GM18867 (cell line): ENCODE results near the gene DNAH11.
"Not testable (repeated sequence)": the region's sequence is repeated elsewhere in the genome, so short reads cannot be mapped to it uniquely, and the experiment has no call there.

Experiments used
- ATAC-seq: cut with Tn5 transposase; IDR thresholded peaks from one replicate; pipeline ENCODE4 v1.9.1; 2021; ENCODE audit warnings: mild to moderate bottlenecking, moderate library complexity; ENCODE audit not compliant: unreplicated experiment

Gene DNAH11

GRCh38 chr7:21704359-21704758, 161.5 kb downstream of the DNAH11 start:
- no peak for ATAC-seq

DNA sequence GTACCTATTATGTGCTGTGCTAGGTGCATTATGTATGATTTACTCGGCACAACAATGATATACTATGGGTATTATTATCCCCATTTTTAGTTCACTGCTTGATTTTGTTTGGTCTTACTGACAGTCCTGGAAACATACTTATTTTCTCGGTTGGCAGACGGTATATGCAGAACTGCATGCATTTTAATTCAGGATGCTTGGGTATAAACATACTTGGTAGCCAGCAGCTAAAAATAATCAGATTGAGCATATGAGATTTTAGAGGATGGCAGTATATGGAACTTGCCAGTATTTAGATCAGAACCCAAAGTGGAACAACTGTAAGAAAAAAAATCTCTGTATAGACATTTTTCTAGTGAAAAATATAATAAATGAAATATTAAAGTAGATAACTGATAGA, 163.3 kb downstream of the DNAH11 start:
- no peak for ATAC-seq

DNA sequence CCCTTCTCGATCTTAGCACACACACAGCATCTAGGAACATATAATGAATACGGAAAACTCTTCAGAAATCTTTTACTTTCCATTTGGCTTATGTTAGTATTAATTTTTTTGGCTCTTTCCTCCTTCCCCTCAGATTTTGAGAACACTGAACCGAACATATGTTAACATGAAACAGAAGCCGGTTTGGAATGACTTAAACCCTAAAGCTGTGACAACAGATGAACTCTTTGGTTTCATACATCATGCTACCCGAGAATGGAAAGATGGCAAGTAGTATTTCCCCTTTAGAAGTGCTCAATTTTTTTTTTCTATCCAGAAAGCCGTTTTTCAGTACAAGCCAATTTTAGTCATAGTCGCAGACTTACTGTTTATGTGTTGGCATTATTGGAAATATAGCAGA, 164.7 kb downstream of the DNAH11 start:
- ATAC-seq, result no peak

DNA sequence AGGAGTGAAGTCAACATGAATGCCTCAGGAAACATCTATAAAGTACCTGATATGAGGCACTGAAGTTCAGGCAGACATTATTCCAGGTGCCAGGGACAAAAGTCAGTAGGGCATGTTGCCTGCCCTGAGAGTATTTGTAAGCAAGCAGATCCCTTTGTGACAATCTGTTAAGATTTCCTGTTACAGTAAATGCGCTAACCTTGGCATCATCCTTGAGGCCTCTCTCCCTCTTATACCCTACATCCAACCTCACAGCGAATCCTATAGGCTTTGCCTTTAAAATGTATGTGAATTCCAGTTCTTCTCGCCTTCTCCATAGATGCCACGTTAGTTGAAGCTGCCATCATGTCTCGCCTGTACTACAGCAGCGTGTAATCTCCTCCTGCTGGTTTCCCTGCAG, 165.3 kb downstream of the DNAH11 start:
- no peak for ATAC-seq

DNA sequence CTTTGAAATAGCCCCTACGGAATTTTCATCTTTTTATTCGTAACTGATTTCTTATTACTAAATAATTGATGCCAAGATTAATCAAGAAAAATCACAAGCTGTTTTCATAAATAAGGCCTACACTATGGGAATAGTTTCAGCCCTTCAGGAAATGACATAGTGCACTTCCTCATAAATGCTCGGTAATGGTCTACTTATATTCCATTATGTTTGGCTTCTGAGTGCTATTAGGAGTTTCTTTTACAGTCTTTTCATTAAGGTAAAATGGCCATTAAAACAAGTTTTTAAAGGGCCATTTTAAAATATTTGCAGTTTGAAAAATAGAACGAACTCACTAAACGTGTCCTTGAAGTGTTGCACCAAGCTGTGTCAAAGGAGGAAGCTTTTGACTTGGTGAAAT, 174.5 kb downstream of the DNAH11 start:
- ATAC-seq, result no peak

GRCh38 chr7:21718391-21718790, 175.6 kb downstream of the DNAH11 start:
- ATAC-seq, result no peak

DNA sequence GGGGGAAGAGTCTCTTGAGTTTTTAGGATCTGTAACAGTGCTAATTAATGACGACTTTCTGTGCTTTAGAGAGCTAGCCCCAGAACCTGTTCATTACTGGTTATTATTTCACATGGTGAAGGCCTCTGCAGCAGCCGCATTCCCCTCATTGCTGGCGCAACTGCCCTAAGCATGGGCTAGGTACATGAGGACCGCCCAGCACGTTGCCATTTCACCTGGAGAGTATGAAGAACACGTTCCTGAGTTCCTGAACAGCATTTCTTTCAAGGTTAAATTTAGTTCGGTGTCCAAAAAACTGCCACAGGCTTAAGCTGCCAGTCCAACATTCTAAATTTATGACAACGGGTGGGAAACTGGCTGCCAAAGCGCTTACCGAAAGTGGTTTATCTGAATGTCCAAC, 177.0 kb downstream of the DNAH11 start:
- no peak for ATAC-seq

GRCh38 chr7:21722371-21722770, 179.5 kb downstream of the DNAH11 start:
- ATAC-seq, result no peak

GRCh38 chr7:21724562-21724961, 181.7 kb downstream of the DNAH11 start:
- ATAC-seq, result no peak

DNA sequence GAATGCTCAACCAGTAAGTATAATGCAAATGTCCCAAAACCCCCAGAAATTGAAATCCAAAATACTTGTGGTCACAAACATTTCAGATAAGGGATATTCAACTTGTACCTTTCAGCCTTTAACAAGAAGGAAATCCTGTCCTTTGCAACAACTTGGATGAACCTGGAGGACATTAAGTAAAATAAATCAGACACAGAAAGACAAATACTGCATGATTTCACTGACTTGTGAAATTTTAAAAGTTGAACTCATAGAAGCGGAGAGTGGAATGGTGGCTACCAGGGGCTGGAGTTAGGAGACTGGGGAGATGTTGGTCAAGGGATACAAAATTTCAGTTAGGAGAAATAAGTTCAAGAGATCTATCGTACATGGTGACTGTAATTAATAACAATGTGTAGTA, 187.6 kb downstream of the DNAH11 start:
- ATAC-seq, result no peak

DNA sequence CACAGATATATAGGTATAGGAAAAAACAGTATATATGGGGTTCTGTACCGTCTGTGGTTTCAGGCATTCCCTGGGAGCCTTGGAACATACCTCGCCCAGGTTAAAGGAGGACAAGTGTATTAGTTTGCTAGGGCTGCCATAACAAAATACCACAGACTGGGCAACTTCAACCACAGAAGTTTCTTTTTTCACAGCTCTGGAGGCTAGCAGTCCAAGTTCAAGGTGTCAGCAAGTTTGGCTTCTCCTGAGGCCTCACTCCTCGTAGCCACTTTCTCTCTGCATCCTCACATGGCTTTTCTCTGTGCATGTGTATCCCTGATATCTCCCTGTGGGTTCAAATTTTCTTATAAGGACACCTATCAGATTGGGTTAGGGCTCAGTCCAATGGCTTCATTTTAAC, 189.1 kb downstream of the DNAH11 start:
- ATAC-seq, result no peak

DNA sequence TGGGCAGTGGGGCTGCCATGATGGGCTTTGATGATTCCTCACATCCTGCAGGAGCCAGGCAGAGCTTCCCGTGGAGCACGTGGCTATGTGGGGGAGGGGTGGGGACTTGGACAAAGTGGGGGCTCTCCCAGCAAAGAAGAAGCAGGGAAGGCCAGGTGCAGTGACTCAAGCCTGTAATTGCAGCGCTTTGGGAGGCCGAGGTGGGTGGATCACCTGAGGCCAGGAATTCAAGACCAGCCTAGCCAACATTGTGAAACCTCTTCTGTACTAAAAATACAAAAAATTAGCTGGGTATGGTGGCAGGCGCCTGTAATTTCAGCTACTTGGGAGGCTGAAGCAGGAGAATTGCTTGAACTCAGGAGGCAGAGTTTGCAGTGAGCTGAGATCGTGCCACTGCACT, 190.1 kb downstream of the DNAH11 start:
- ATAC-seq, result not testable (repeated sequence)

GRCh38 chr7:21733837-21734236, 191.0 kb downstream of the DNAH11 start:
- ATAC-seq, result no peak

DNA sequence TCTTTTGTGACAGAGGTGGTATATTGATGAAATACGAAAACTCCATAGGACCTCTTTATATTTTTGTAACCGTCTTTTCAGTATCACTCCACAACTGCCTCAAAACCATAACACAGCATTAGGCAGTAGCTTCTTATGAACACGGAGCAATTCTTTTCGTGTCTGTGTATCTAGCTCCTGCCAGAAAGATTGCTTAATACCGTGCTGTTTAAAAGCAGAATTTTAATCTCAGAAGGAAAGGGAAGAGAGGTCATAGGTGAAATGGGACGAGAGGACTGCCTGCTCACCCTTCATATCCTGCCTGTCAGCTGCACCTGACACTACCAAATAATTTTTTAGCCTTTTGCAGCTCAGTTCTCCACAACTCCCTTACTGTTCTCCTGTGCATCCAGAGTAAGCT, 200.7 kb downstream of the DNAH11 start:
- ATAC-seq, result no peak

GRCh38 chr7:21746949-21747348, 204.1 kb downstream of the DNAH11 start:
- no peak for ATAC-seq

GRCh38 chr7:21747806-21748205, 205.0 kb downstream of the DNAH11 start:
- no peak for ATAC-seq

DNA sequence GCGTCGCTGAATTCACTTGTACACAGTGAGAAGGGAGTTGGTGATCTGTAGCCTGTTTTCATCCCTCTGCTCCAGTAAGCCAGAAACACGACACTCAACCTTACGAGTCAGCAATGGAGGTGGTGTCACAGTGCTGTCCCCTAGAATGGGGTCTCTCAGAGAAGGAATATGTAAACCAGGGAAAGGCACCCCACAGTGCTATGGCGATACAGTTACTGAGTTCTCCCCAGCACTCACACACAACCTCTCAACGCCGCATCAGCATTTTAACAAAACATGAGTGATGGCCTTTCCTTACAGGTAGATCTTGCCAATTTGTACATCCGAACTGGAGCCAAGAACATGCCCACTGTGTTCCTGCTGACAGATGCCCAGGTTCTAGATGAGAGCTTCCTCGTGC, 206.5 kb downstream of the DNAH11 start:
- ATAC-seq, result no peak

DNA sequence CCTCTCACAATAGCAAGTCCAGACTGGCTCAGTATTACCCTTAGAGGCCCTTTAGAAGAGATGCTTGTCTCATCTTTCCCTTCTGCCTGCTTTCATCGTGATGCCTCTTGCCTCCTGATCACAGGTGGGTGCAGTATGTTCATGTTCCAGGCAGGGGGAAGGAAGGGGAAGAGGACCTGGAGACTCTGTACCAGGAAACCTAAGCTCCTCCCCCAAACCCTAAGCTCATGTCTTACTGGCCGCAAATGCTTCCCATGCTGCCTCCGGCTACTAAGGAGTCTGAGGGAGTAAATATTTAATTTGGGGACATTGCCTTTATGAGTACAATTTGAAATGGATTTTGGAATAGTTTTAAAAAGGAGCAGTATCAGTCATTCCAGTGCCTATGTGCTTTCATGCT, 210.2 kb downstream of the DNAH11 start:
- no peak for ATAC-seq

GRCh38 chr7:21754963-21755362, 212.1 kb downstream of the DNAH11 start:
- no peak for ATAC-seq

- ATAC-seq, result no peak
Measured at GRCh38 chr7:21757537-21758282, 214.9 kb downstream of the DNAH11 start.

DNA sequence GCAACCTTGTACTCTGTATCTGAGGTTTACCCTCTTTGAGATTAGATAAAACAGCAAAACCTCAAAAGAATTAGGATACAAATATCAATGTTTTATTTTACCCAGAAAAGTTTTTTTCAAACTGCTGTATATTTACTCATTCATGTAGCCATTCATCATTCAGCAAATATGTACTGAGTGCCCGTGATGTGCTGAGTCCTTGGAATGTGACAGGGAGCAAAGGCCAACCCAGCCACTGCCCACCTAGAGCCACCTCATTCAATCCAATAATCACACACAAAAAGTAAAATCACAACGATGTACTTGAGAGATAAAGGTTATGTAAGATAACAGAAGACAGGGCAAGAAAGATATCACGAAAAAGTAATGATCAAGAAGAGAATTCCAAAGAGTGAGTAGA, 215.4 kb downstream of the DNAH11 start:
- no peak for ATAC-seq

DNA sequence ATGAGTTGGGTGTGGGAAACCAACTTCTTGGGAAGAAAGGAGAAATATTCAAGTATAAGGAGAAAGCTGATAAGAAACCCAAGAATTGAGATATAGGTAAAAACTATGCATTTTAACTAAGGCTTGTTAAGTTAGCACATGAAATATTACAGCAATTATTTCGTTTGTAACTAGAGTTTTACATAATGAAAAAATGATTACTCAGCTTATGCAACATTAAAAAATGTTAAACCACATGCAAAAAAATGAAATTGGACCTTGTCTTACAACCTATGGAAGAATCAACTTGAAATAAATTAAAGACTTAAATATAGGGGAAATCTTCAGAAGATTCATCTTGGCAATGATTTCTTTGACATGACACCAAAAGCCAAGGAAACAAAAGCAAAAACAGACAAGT, 219.6 kb downstream of the DNAH11 start:
- no peak for ATAC-seq

DNA sequence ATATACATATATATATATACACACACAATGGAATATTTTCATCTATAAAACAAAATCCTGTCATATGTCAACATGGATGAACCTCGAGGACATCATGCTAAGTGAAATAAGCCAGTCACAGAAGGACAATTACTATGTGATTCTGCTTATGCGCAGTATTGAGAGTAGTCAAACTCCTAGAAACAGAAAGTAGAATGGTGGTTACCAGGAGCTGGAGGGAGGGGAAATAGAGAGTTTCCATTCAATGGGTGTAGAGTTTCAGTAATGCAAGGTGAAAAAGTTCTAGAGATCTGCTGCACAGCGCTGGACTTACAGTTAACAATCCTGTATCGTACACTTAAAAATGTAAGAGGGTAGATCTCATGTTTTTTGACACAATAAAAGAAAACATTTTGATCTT, 221.0 kb downstream of the DNAH11 start:
- peak; percentile 48 for ATAC-seq
